Smooth muscle cell (in vitro differentiated cells): Measurements from ENCODE around the gene LPIN1. TPM values are rescaled to one million over a fixed set of nuclear protein-coding genes. Genes with fewer than 3 reads are reported as not detected.
A peak's percentile ranks its signal among the peaks of the same experiment; 100 is the strongest.

Experiments
- DNase-seq: peaks from one replicate; lab custom pipeline; 2025; ENCODE audit not compliant: unreplicated experiment; lab: John Stamatoyannopoulos, UW
- H2AFZ ChIP-seq: fragments of 200-600 bp; sonication (generic); 2 replicates; pipeline ENCODE4 v1.6.0; 2016; ENCODE audit warnings: antibody characterized with exemption, low read depth, mild to moderate bottlenecking
- H3F3A ChIP-seq: fragments of 200-600 bp; sonication (generic); 2 replicates; pipeline ENCODE4 v1.6.0; 2017; ENCODE audit warnings: antibody characterized with exemption, low read depth
- H3K27ac ChIP-seq: fragments of 200-600 bp; sonication (generic); 2 replicates; pipeline ENCODE4 v1.5.1; 2016; ENCODE audit warnings: low read depth, mild to moderate bottlenecking
- H3K27me3 ChIP-seq: fragments of 200-600 bp; sonication (generic); 2 replicates; pipeline ENCODE4 v1.6.1; 2016; ENCODE audit warnings: low read depth, mild to moderate bottlenecking
- H3K36me3 ChIP-seq: fragments of 200-600 bp; sonication (generic); 2 replicates; pipeline ENCODE4 v1.5.1; 2016; ENCODE audit warnings: low read depth
- H3K4me1 ChIP-seq: fragments of 200-600 bp; sonication (generic); 2 replicates; pipeline ENCODE4 v1.5.1; 2016; ENCODE audit warnings: low read depth
- H3K4me2 ChIP-seq: fragments of 200-600 bp; sonication (generic); 2 replicates; pipeline ENCODE4 v1.6.0; 2016; ENCODE audit warnings: mild to moderate bottlenecking
- H3K4me3 ChIP-seq: fragments of 200-600 bp; sonication (generic); 2 replicates; pipeline ENCODE4 v1.5.1; 2016; ENCODE audit warnings: mild to moderate bottlenecking
- H3K79me2 ChIP-seq: fragments of 200-600 bp; sonication (generic); 2 replicates; pipeline ENCODE4 v1.6.0; 2016; ENCODE audit warnings: low read depth, mild to moderate bottlenecking
- H3K9ac ChIP-seq: fragments of 200-600 bp; sonication (generic); 2 replicates; pipeline ENCODE4 v1.6.0; 2016; ENCODE audit warnings: low read depth
- H3K9me3 ChIP-seq: fragments of 200-600 bp; sonication (generic); replicated peaks from 2 replicates; pipeline ENCODE4 v1.5.1; 2016; ENCODE audit warnings: low read depth
- H4K20me1 ChIP-seq: fragments of 200-600 bp; sonication (generic); 2 replicates; pipeline ENCODE4 v1.6.0; 2016; ENCODE audit warnings: low read depth
- CTCF ChIP-seq: fragments of 200-600 bp; sonication (generic); IDR thresholded peaks from 2 replicates; pipeline ENCODE4 v1.5.1; 2017; ENCODE audit warnings: borderline replicate concordance, mild to moderate bottlenecking, antibody characterized with exemption; ENCODE audit not compliant: insufficient read depth, poor library complexity, severe bottlenecking
- WGBS: methylation state at CpG from one replicate; pipeline ENCODE4 v1.1.7; 2016; ENCODE audit warnings: low lambda C conversion rate; 5-methylcytosine and 5-hydroxymethylcytosine counted together
- polyA plus RNA-seq: library from polyadenylated mRNA; unstranded; fragments of >200 nt; fragmentation: Nextera tagmentation; extraction: Ambion mirVana; gene quantifications from 2 replicates; pipeline ENCODE4 v1.2.1, GENCODE V29; 2016
- total RNA-seq: library from RNA; depleted of rRNA; stranded (reverse); fragments of >200 nt; gene quantifications from 2 replicates; pipeline ENCODE4 v1.2.3, GENCODE V29; 2014

LPIN1 gene
- total and polyA plus RNA-seq, 2 experiments from 2014 or later, result 13.8 to 17.9 TPM

DNA sequence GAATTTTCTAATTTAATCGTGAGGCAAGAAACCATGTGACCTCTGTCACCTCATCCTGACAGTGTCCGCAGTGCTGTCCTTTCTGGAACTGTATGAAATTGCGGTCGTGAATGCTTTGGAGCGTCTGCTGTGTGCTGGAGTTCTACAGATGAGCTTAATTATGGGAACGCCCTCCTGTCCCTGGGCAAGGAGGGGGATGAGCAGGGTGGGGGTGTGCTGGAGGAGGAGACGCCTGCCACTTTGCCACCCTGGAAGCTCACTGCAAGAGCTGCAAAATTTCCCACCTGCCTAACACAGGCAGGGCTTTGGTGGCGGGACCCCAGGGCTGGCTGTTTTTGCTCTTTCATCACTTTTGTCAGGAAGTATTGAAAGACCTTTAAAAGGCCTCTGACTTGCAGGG is 6.5 kb downstream of the LPIN1 start:
- Histone ChIP-seq H3K36me3 (no peaks in the 10 kb centered on the region), H2AFZ (no peak overlapping the region), H3K27ac (no peak overlapping the region), H3K27me3 (no peaks in the 10 kb centered on the region), H3K9ac (no peak overlapping the region), H3K4me2 (no peak overlapping the region), H3F3A (peaks cover 5% of the 10 kb centered on the region), H3K4me1 (peaks cover 10% of the 10 kb centered on the region), H3K79me2 (peaks cover 80% of the 10 kb centered on the region), H4K20me1 (peaks cover 97% of the 10 kb centered on the region), H3K4me3 (no peak overlapping the region), H3K9me3 (no peaks in the 10 kb centered on the region)
- WGBS, result 76% methylated on average over 8 of the region's 8 CpGs
- TF ChIP-seq CTCF, result no peak
- no peak for DNase-seq

DNA sequence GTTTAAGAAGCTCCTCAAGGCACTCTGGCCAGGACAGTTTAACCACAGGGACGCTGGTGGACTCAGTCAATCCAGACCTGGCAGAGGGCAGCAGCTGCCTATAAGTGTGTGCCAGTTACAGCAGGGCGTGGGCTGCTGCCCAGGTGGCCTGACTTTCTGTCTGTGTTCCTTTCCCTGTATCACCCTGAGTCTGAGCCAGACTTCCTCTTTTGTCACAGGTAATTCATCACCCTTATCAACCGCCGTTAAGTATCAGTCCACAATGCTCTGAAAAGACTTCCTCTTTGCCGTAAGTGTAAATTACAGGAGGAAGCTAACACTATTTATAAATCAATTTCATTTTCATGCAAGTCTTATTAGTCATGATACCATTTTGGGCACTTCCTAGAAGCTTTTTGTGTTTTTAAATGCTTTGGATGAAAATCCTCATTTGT is 7.0 kb downstream of the LPIN1 start:
- Histone ChIP-seq H3K9me3 (no peaks in the 10 kb centered on the region), H3K79me2 (peaks cover 80% of the 10 kb centered on the region), H3K36me3 (no peaks in the 10 kb centered on the region), H3K4me3 (no peak overlapping the region), H3K9ac (no peak overlapping the region), H3K27ac (no peak overlapping the region), H3K4me1 (peaks cover 8% of the 10 kb centered on the region), H3K27me3 (no peaks in the 10 kb centered on the region), H3K4me2 (no peak overlapping the region), H2AFZ (no peak overlapping the region), H3F3A (peaks cover 5% of the 10 kb centered on the region), H4K20me1 (peaks cover 96% of the 10 kb centered on the region)
- TF ChIP-seq CTCF, result no peak
- no peak for DNase-seq
- WGBS, result 69% methylated on average over 5 of the region's 5 CpGs

DNA sequence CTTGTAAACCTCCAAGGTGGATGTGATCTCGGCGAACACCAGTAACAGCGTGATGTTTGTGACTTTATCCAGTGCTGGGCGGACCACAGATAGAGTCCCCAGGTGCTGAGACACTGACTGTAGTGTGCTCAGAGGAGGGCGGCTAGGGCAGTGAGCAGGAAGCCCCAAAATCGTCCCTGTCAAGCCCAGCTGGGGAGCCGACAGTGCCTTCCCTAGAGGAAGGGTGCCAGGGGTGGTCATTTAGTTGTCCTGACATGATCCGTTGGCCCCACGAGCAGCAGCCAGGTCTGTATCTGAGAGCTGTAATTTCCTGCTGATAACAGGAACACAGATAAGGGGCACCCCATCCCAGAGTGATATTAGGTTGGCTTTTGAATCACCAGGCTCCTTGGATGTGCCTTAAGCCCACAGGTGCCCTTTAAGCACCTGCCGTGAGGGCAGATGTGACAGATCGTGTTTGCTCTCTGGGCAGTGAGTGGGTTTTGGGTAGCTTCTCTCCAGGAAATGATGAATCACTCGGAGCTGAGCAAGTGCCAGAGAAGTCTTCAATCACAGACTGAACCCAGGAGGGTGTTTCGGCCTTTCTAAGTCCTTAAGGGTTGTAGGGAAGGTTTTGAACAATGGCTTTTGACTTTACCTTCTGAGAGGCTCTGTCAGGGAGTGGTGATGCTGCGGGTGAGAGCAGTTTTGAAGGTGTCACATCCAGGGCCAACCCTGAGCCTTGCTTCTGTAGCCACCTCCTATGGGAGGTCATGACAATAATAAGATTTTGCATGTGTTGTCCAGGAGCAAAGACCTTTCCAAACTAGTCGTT is 7.7 kb downstream of the LPIN1 start:
- no peak for TF ChIP-seq CTCF
- peaks cover 78% of the 10 kb centered on the region for H3K79me2 ChIP-seq
- no peak overlapping the region for H3K4me3 ChIP-seq
- no peak overlapping the region for H3K9ac ChIP-seq
- H3K27me3 ChIP-seq, result no peaks in the 10 kb centered on the region
- no peak overlapping the region for H3K27ac ChIP-seq
- H3F3A ChIP-seq, result peaks cover 5% of the 10 kb centered on the region
- H3K4me2 ChIP-seq, result peak overlapping the region; percentile 4
- DNase-seq, result no peak
- 71% methylated on average over 15 of the region's 15 CpGs for WGBS
- H3K9me3 ChIP-seq, result no peaks in the 10 kb centered on the region
- peaks cover 94% of the 10 kb centered on the region for H4K20me1 ChIP-seq
- H3K4me1 ChIP-seq, result peaks cover 8% of the 10 kb centered on the region
- H3K36me3 ChIP-seq, result no peaks in the 10 kb centered on the region
- no peak overlapping the region for H2AFZ ChIP-seq

DNA sequence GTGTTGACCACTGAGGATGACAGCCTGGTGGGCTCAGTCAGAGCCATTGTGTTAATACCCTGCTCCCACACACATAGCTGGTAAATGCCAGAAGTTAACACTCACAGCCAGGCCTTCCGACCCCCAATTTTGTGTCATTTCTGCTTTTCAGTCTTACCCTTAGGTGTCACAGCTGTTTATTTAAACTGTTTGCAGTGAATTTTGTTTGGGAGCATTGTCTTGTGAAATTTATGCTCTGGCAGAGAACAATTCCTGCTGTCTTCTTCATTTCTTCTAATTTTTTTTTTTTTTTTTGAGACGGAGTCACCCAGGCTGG is 8.2 kb downstream of the LPIN1 start:
- Histone ChIP-seq H3K36me3 (no peaks in the 10 kb centered on the region), H3K79me2 (peaks cover 72% of the 10 kb centered on the region), H3K4me2 (peak overlapping the region; percentile 4), H3K4me3 (no peak overlapping the region), H3K27ac (no peak overlapping the region), H3F3A (peaks cover 5% of the 10 kb centered on the region), H4K20me1 (peaks cover 88% of the 10 kb centered on the region), H3K9ac (no peak overlapping the region), H3K27me3 (no peaks in the 10 kb centered on the region), H3K9me3 (no peaks in the 10 kb centered on the region), H2AFZ (no peak overlapping the region), H3K4me1 (peaks cover 8% of the 10 kb centered on the region)
- 54% methylated on average over 2 of the region's 2 CpGs for WGBS
- DNase-seq, result no peak
- no peak for TF ChIP-seq CTCF
